ENCODE measurements around the gene PMP22.
A peak's percentile ranks its signal among the peaks of the same experiment; 100 is the strongest.
"Not testable (repeated sequence)": the region's sequence is repeated elsewhere in the genome, so short reads cannot be mapped to it uniquely, and the experiment has no call there.

PMP22 gene

DNA sequence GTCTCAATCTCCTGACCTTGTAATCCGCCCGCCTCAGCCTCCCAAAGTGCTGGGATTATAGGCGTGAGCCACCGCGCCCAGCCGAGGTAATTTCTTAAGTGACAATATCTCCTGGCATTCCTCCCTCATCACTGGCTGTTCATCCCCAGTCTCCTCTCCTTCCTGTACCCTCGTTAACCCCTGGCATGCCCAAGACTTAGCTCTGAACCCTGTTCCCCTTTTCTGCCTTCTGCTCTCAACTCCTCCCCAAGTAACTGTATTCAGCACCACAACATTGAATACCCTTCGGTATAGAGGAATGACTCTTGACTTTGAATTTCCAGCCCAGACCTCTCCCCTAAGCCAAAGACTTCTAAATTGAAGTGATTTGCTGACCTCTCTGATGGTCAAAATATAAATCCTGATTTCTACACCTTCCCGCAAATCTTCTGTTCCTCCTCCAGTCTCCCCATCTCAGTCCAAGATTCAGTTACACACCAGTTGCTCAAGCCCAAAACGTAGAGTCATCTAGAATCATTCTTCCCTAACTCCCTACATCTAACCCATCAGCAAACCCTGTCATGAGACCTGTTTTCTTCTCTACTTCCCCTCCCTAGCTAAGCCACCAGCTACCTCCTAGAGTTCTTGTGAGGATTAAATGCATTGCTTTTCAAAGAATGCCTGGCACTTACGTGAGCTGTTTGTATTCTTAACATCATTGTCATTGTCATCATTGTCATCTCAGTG is 14.8 kb downstream of the PMP22 start:
- no peak for DNase-seq

DNA sequence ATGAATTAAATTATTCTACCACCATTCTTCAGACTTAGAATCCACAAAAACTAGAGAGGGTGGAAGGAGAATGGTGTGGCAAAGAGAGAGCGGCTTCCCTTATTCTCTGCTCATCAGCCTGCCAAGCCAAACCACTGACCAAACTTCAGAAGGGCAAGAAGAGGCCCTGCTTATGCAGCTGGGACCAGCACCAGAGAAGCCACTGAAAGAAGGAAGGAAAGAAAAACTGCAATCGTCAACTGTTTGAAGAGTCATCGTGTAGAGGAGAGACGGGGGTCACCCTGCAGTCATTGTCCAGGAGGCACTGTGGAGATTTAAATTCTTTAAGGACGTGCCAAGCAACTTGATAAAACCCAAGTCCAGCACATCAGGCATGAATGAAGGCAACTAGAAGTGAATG is 15.6 kb downstream of the PMP22 start:
- DNase-seq: no peak

DNA sequence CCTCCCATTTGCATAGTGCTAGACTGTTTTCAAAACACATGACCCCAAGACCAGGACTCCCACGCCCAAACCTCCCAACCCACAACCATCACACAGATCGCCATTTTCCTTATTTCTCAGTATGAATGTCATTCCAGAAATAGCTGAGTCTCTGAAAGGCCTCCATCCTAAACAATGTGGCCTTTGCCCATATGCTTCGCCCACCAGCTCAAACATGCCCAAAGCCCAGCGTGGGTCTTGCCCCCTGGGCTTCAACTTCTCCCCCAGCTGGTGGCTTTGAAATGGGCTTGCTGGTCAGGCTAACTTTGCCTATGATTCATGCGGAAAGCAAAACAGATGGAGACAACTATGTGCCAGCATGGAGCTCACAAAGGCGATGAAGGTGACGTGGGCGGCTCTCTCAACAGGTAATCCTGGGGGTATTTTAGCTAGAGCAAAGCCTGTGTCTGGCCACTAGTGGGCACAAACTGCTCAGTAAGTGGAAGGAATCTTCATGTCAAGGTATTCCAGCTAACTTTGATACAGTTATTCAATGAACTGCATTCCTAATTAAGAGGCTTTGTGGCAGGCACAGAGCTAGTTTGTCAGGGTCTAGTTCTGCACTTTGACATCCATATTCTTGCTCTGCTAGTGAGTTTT is 17.1 kb downstream of the PMP22 start:
- DNase-seq: peak; percentile 2

DNA sequence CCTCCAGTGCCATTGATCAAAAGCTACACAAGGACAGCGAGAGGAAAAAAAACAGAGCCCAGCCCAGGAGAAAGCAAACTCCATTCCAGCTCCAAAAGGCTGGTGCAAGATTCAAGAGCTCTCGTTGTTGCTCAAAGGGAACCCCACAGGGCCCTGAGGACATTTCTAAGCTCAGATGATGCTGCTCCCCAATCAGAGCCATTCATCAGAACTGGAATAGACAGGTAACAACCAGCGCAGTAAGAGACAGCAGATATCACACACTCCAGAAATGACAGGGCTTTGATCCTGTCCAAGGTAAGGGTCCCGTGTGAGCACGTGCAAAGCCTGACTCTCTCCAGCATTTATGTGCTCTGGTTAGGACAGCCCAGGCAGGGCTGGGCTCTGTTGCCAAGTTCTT is 20.1 kb downstream of the PMP22 start:
- DNase-seq: no peak

DNA sequence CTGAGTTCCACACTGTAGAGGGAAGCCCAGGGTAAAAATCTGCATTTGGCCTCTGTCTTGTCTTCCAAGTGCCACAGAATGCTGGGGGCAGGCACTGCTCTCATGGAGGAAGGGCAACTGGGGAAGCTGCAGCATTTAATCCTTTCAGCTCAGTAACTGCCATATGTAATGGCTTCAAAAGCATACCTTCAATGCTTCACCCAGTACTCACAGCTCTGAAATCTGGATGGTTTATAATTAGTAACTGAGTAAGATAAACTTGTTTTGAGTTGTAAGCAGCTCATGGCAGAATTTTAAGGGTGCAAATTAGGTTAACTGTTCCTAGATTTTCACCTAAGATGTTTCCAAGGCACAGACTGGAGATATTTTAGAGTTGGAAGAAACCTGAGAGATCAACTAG is 24.5 kb downstream of the PMP22 start:
- DNase-seq: no peak

DNA sequence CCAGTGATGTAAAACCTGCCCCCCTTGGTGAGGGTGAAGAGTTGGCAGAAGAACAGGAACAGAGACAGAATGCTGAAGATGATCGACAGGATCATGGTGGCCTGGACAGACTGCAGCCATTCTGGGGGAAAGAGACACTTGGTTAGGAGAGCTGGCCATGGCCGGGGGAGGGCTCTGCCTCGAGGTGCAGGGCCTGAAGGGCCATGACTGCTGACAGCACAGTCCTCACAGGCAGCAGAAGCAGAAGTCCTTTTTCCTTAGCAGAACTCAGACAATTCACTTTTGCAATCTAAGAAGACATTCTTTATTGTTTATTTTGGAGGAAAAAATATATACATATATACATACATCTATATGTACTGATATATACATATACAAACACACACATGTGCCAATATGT is 25.6 kb downstream of the PMP22 start:
- DNase-seq: no peak

DNA sequence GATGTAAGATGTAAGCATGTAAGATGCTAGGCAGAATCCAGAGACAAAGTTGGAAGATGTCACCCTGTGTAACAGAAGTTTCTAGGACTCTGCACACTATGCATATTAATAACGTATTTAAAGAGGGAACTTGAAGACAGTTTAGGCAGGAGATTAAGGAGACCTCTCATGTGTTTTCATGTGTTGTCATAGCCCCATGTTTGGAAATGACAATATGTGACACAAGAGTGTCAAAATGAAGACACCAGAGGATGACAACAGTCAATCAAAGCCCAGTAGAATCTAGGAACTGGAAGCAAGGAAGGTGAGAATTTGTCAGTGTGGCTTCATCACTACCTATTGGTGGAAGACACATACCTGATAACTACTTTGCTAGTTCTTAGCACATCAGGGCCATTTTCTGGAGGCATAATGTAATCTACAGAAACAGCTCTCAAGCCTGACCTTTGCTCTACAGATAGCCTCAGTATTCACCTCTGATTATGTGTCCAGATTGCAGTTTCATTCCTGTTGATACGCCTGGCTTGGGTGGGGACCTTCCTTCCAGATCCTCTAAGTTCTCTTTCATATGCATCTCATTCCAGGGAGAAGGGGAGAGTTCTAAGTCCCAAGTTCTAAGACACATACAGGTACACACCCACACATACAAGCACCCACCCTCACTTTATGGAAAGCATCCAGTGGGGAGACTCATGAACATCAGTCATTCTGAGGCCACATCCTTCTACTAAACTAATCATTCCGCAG is 26.3 kb downstream of the PMP22 start:
- no peak for DNase-seq

DNA sequence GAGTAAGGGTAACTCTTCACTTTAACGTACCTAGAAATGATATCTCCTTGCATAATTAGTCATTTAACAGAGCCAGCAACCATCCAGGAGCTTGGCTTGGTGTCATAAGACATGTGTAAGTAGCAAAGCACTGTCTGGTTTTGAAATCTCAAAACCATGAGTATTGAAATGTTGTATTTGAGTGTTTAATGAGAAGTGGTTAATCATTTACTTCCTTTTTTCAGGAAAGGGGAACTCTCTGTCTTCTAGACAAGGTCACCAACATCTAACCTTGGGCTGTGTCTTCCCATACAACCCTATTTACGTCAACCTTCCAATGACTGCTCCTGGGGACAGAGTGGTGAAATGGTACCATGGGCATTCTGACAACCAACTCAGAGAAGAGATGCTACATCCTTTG is 27.1 kb downstream of the PMP22 start:
- no peak for DNase-seq

DNA sequence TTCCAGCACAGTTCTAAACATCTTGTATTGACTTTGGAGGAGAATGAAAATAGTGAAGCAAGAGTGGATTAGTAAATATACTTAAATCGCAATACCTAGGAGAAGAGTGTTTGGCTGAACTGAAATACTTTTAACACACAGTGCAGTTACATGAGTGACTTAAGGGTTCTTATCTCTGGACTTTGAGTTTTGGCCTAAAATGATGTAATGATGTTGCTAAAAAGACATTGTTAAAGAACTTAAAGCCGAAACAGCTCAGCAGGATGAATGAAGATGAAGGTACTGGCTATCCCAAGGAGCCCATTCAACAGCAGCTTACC is 28.1 kb downstream of the PMP22 start:
- DNase-seq: no peak

DNA sequence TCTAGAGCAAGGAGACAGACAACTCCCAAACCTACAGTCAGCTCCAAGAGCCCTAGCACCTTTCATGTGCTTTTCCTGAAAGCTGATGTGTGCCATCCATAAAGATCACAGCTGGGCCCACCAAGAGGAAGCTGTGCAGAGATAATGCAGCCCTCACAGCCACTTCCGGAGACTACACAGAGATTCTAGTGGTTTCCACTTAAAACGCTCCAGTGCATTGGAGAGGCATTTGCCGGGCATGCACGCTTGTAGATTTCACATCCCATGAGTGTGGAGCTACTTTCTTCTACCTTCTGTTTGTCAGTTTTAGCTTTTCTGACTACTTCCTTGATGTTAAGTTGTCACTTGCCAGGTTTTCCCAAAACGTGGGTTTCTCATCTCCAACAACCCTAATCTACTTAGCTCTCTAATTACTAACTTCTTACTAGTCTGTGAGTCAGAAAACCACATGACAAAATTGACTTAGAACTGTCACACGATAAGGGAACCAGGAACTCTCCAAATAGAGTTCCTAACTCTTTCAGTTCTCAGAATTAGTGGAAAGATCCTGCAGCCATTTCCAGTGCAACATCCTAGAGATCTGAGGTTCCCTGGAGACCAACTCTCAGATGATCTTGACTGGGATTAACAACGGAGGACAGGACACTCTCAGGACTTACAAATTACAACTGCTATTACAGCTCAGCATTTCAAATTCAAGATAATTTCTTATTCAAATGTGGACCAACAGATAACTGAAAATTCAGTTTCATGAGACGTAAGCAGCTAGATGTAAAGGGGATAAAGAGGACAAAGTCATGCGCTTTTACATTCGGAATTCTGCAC is 28.6 kb downstream of the PMP22 start:
- no peak for DNase-seq

DNA sequence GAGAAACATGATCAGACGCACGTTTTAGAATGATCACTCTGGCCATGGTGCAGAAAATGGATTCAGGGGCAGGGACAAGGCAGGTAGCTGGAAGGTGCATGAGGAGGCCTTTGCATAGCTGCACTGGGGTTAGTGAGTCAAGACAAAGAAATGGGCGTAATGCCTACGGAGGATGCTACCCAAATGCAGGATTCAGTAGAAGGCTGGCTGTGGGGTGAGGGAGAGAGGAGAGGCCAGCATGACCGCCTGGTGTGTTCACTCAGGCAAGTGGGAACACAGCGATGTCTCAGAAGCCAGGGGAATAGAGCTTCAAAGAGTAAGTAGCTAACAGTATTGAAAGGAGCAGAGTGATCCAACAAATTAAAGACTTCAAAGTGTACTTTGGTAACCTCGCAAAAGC is 31.2 kb downstream of the PMP22 start:
- no peak for DNase-seq

DNA sequence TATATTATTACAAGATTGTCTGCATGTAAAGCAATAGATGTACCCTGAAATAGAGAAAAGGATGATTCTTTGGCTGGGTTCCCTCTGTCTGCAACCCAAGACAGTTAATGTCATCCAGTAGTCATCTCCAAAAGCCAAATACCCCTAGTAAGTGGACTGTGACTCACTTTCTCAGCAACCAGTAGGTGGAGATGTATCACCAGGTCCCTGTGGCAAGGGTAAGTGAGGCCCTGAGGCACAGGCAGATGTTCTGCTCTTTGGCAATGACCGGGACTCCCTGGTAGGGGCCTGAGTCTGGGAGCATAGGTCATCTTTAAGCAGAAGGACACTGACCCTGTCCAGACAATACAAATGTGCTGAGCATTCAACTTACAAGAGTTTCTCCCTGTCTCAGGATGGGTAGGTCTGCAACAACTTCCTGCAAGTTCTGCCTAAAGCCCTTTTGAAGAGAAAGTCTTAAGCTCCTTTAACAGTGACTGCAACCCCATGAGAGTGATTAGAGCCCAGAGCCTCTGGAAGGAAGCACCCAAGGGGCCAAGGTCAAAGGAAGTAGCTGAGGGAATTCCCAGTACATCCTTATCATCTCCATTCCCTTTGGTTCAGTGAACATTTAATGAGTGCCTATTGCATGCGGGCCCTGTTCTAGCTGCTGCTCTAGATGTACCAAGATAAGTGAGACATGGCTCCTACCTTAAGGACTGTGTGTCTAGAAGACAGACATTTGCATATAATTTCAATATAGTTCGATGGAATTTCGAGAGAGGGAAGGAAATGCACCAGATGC is 31.9 kb downstream of the PMP22 start:
- no peak for DNase-seq

DNA sequence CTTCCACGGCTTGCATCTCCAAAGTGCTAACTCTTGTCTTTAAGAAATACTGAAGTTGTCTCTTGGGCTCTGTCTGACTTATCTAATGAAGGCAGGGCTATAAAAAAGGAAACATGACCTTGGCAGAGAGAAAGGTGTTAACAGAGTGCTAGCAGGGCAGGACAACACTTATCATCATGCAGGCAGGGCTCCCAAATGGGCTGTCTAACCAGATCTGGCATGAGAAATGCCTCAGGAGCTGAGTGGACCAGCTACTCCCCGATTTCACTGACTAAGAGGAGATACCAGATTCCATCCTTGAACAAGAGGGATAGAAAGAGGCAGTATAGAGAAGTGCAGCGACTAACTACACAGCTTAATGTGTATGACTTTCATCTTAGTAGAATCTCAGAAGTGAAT is 32.6 kb downstream of the PMP22 start:
- DNase-seq: no peak

DNA sequence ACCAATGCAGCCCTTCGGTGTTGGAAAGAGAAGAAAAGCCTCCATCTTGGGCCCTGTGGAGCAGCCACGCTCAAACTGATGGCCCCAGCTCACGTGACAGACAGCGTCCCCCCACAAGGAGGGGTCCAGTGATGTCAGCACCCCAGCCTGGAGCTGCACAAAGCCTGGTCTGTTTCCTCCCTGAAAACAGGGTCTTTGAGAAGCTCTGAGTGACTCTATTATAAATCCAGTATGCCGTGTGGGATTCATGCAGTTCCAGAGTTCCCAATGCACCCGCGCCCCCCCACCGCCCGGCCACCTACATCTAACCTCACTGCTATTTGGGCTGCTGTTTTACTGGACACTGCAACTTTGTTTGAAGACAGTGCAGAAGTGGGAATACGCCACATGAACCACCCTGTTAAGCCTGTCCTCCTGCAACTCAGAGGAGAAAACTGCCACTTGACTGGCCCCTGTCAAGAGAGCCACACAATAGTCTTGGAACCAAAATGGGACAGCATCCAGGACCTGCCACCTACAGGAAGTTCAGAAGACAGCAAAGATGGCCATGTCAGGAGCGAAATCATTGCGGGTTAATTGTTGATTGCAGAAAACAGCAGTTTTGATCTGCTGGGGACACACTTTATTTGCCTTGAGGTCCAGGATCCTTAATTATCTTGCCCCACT is 33.1 kb downstream of the PMP22 start:
- no peak for DNase-seq

DNA sequence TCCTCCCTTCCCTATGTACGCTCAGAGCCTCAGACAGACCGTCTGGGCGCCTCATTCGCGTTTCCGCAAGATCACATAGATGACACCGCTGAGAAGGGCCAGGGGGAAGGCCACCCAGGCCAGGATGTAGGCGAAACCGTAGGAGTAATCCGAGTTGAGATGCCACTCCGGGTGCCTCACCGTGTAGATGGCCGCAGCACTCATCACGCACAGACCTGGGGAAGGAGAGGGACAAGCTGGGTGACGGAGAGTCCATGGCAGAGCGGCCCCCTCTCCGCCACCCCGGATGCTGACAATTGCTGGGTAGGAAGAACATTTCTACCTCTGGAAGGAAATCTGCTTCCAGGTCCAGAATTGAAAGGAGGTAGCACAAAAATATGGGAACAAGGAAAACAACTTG is 34.3 kb downstream of the PMP22 start:
- DNase-seq: no peak

DNA sequence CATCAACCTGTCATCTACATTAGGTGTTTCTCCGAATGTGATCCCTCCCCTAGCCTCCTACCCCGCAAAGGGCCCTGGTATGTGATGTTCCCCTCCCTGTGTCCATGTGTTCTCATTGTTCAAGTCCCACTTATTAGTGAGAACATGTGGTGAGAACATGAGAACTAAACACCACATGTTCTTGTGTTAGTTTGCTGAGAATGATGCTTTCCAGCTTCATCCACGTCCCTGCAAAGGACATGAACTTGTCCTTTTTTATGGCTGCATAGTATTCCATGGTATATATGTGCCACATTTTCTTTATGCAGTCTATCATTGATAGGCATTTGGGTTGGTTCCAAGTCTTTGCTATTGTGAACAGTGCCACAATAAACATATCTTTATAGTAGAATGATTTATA is 43.3 kb downstream of the PMP22 start:
- not testable (repeated sequence) for DNase-seq

DNA sequence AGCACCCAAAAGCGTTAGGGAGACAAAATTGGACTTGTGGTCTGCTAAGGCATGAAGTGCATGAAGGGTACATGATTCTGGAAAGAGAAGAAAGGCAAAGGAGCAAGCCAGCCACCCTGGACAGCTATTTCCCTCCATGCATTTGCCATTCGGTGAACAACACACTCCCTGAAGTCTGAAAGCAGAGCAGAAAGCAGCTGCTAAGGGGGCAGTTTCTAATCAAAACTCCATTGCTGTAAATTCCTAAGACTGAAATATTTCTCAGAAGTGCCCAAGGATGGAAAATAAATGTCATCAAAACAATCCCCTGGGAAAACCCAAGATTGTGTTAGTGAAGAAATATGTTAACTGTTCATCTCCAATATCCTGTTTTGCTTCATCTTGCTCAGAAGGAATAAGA is 44.3 kb downstream of the PMP22 start:
- no peak for DNase-seq

DNA sequence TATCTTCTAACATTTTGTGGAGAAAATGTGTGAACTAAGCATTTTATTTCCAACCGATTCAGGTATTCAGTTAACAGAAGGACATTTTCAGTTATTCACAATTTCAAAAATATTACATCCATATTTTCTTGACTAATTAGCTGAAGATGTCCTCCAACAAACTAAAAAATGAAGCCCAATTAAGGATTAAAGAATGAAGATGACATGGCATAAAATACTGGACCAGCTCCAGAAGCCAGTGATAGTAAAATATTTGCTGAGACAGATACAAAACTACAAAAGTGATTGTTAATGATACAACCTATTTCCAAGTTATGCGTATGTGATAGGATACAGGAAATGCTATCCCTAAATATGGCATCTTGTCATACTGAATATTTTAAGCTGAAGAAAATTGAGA is 48.6 kb downstream of the PMP22 start:
- DNase-seq: no peak

DNA sequence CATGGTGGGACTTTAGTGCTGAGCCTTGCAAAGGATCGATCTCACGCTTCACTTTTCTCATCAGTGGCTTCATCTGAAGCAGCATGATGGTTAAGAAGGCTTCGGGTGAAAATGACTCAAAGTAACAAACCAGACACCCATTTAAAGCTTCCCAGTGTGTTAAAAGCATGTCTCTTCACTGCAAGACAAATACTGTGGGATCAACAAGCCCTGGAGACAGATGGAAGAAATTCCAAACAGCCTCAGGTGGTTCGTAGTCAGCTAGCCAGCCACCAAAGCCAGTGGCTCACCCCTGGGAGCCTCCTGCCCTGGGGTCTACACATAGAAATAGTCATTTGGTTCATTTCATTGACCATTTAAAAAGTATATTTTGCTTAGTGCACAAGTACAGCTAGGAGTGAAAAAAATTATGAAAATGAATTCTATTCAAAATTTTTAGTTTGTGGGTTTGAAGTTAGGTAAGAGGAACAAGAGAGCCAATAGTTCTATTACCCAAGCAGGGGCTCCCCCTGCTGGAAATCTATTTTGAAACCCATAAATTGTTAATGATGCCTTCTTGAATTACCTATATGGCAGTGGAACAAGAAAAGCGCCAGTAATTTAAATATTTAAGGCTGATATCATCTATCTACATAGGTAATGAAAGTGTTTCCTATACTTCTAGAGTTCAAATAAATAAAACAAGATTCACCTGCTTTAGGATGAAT is 51.6 kb downstream of the PMP22 start:
- DNase-seq: no peak

DNA sequence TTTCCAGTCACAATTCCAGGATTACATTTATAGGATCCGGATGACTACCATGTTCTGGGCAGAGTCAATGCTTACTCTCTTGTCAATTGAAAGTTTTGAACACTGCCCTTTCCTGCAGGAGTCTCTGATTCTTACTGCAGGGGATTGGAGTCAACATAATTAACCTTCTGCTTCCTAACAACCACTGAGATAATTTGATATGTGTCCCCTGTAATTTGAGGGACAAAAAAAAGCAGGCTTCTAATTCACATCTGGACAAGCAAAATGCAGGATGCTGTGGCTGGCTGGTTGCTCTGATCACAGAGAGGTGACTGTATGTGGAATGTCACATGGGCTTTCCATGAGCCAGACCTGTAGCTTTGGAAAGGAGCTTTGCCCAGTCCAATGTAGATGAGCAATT is 54.9 kb downstream of the PMP22 start:
- no peak for DNase-seq

DNA sequence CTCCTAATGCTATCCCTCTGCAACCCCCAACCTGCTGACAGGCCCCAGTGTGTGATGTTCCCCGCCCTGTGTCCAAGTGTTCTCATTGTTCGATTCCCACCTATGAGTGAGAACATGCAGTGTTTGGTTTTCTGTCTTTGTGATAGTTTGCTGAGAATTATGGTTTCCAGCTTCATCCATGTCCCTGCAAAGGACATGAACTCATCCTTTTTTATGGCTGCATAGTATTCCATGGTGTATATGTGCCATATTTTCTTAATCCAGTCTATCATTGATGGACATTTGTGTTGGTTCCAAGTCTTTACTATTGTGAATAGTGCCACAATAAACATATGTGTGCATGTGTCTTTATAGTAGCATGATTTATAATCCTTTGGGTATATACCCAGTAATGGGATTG is 62.1 kb downstream of the PMP22 start:
- not testable (repeated sequence) for DNase-seq

DNA sequence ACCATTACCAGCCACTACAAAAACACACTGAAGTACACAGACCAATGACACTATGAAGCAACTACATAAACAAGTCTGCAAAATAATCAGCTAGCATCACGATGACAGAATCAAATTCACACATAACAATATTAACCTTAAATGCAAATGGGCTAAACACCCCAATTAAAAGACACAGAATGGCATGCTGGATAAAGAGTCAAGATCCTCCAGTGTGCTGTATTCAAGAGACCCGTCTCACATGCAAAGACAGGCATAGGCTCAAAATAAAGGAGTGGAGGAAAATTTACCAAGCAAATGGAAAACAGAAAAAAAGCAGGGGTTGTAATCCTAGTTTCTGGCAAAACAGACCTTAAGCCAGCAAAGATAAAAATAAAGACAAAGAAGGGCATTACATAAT is 64.6 kb downstream of the PMP22 start:
- DNase-seq: not testable (repeated sequence)
